Stimulated activated CD8-positive, alpha-beta memory T cell treated with anti-CD3 and anti-CD28 coated beads, Interleukin-15, amount 100 ng/mL, for 24 hours (primary cell): Measurements from ENCODE around the gene HPS4.
A peak's percentile ranks its signal among the peaks of the same experiment; 100 is the strongest.
"Not testable (repeated sequence)": the region's sequence is repeated elsewhere in the genome, so short reads cannot be mapped to it uniquely, and the experiment has no call there.

Source experiments
- DNase-seq: peaks from one replicate; pipeline ENCODE4 v3.0.0-alpha.2; 2020; ENCODE audit warnings: low read depth

HPS4 gene

GRCh38 chr22:26442086-26442756 lies 41.4 kb downstream of the HPS4 start:
- DNase-seq: no peak

- no peak for DNase-seq
Observed at GRCh38 chr22:26439559-26439958, 44.0 kb downstream of the HPS4 start.

GRCh38 chr22:26438776-26439175 lies 44.8 kb downstream of the HPS4 start:
- not testable (repeated sequence) for DNase-seq

- no peak for DNase-seq
Observed at GRCh38 chr22:26437694-26438392, 45.7 kb downstream of the HPS4 start.

GRCh38 chr22:26436903-26437515 lies 46.6 kb downstream of the HPS4 start:
- no peak for DNase-seq

DNA sequence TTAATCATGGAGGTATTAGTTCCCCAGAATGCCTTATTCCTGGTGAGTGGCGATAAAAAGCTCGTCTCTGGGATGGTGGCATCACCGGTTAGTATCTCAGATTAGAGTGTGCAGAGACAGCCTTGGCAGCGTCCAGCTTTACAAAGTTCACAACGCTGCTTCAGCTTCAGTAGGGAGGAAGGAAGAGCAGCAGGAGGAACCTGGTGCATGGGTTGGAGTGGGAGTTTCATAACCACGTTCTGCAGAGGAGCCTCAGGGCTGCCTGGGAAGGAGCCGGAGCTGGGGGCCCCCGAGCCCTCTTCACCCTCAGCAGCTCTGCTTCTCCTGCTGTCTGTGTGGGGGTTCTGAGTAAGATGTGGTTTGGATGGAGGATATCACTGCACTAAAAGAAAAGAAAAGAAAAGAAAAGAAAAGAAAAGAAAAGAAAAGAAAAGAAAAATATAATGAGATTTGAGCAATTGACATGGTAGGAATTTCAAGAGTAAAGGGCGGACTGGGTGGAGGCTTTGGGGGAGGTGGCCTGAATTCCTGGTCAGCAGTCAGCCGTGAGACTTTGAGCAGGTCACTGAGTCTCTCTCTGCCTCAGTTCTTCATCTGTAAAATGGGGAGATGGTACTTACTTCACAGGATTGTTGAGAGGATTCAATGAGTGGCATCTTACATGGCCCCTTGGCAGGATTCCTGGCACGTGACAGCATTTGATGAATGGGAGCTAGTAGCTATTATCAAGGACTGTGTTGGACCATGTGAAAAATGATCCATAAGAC lies 48.1 kb downstream of the HPS4 start:
- DNase-seq: no peak

DNA sequence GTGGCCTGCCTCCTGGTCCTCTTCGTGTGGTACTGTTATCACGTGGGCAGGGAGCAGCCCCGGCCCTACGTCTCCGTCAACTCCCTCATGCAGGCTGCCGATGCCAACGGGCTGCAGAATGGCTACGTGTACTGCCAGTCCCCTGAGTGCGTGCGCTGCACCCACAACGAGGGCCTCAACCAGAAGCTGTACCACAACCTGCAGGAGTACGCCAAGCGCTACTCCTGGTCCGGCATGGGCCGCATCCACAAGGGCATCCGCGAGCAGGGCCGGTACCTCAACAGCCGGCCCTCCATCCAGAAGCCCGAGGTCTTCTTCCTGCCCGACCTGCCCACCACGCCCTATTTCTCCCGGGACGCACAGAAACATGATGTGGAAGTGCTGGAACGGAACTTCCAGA lies 49.8 kb downstream of the HPS4 start:
- DNase-seq: no peak

- DNase-seq: no peak
Observed at GRCh38 chr22:26432619-26433311, 50.8 kb downstream of the HPS4 start.

GRCh38 chr22:26431261-26431995 lies 52.2 kb downstream of the HPS4 start:
- DNase-seq: no peak

DNA sequence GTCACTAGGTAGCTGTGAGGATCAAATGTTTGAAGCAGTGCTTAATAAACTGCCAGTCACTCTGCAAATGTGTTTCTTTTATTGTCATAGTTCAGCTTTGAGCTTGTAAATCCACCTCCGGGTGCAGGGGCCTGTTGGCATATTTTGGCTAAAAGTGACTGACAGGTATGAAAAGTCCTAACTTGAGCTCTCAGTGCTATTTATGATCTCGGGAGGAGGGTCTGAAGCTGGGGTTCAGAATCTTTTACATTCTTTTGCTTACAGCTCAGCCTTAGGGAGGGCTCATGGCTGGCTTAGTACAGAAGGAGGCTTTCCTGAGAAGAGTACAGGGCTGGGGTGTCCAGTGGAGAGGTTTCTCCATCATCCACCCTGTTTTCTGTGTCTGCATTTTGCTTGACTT lies 53.0 kb downstream of the HPS4 start:
- no peak for DNase-seq

GRCh38 chr22:26429458-26430286 lies 53.9 kb downstream of the HPS4 start:
- DNase-seq: no peak

DNA sequence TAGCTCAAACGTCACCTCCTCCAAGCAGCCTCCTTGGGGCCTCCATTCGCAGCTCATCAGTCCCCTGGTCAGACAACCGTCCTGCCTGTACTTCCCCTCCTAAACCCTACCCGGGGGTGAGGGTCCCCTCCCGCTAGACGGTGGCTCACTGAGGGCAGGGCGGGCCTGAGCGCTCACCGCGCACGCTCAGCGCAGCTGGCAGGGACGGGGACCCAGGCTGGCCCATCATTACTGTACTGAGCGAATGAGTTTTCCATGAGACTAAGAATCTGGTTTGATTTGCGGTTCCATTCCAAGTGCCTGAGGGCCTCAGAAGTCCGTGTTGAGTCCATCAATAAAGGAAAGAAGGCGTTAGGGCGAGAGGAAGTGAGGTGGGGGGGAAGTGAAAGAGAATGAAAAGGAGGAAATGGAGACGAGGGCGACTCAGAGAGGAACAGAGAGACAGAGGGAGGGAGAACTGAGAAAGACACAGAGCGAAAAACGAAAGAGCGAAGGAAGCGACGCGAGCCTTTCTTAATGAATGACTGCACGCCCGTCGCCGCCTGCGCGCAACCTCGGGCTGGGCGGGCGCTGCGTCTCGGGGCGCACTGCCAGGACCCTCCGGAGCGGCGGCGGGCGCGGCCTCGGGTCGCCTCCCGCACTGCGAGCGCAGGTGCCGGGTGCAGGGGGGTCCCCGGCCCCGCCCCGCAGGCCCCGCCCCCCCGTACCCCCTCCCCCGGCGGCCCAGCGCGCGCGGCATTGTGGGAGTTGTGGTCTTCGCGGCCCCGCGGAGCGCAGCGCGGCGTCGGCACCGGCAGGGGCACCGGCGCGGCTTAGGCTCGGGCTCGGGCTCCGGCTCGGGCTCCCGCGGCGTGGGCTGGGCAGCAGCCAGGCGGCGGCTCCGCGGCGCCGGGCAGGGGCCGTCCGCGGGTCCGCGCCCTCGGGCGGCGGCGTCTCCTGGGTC lies 54.8 kb downstream of the HPS4 start, which contains the start of gene ASPHD2:
Gene ASPHD2, plus strand, starts transcription at position 746 of the 943 bp plus-strand sequence. CDS start 4,356 bp downstream, outside the sequence.
- peak; percentile 49 for DNase-seq

- no peak for DNase-seq
Observed at GRCh38 chr22:26426924-26427323, 56.7 kb downstream of the HPS4 start.

GRCh38 chr22:26418620-26419019 lies 65.0 kb downstream of the HPS4 start:
- no peak for DNase-seq

DNA sequence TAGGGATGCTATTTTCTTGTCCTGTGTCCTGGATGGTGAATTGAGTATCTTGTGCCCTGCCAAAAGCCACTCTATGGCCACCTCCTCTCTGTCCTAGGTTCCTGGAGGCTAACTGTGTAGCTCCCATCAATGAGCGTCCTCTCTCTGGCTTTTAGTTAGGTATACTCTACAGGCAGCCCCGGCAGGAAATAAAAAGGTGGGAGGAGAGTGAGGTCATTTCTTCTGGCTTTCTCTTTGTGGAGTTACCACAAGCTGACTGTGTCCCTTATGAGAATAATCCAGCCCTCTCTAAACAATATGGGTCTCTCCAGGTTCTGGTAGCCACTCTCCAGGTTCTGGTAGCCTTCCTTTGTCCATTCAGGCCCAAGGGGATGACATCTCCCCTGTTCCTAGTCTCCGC lies 66.2 kb downstream of the HPS4 start:
- no peak for DNase-seq

DNA sequence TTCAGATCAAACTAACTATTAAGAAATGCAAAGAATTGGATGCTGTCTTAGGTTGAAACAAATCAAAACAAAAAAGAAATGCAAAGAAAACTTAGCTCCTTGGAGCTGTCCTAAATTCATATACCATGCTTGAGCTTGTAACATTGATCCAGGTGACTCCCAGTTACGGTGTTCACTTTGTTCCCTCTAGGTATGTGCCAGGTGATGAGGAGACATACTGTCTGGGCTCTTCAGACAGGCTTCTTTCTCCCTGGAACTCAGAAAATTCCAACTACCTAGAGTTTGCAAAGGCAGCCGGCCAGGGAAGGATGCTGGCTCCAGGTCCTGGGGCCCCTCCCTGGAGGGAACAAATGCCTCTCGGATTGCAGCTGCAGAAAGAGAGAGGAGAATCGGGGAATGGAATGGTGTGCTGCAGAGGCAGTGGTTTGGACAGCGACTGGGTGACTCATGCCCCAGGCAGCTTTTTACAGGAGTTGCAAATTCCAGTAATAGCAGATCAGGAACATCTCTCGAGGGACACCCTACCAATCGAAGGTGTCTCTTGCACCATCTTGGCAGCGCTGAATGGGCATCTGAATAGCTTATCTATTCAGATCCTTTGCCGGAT lies 66.8 kb downstream of the HPS4 start:
- DNase-seq: no peak

DNA sequence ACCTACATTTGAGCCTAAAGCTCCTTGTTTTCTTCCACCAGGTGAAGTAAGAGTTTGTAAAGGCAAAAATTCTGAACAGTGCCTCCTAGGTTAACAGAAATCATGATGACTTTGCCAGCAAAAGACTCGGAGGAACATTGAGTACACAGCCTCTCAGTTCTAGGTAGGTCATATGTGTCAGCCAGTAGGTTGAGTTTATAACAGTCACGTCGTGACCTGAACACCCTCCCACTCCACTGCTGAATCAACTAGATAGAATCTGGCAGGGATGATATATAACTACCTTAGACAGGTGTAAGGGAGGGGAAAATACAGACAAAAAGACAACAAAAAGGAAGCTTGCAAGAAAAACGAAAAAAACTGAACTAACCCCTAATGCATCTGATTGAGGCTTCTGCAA lies 67.3 kb downstream of the HPS4 start:
- DNase-seq: no peak

DNA sequence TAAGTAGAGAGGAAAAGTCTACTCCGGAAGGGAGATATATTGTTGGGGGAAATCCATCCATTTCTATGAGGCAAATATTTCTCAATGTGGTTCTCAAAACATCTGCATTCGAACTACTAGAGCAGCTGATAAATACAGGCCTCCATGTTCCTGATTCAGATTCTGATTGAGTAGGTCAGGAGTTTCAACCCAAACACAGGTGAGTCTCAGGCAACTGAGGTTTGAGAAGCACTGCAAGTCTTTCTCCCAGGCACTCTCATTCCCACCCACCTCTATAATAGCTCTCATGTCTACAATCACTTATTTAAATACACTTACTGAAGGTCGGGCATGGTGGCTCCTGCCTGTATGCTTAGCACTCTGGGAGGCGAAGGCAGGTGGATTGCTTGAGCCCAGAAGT lies 69.2 kb downstream of the HPS4 start:
- no peak for DNase-seq

GRCh38 chr22:26410386-26410785 lies 73.2 kb downstream of the HPS4 start:
- no peak for DNase-seq
